CD4-positive, alpha-beta memory T cell (primary cell): Measurements from ENCODE around the gene ESCO1. TPM values are rescaled to one million over a fixed set of nuclear protein-coding genes. Genes with fewer than 3 reads are reported as not detected.
"Not testable (repeated sequence)": the region's sequence is repeated elsewhere in the genome, so short reads cannot be mapped to it uniquely, and the experiment has no call there.

ENCODE experiments used
- CTCF ChIA-PET: fragments of 350-600 bp; sonication (Branson Sonifier 250); formaldehyde crosslinking; loops from one replicate; lab custom pipeline; 2021; ENCODE audit warnings: inconsistent platforms; ENCODE audit not compliant: partially characterized antibody; lab: Charles Lee
- POLR2A ChIA-PET: fragments of 350-600 bp; sonication (Branson Sonifier 250); formaldehyde crosslinking; loops from one replicate; lab custom pipeline; 2021; ENCODE audit not compliant: partially characterized antibody; lab: Charles Lee
- DNase-seq, 5 donors: peaks; one replicate each; pipeline versions ENCODE4 v3.0.0 to v3.0.0-alpha.2; 2020 to 2022; ENCODE audit warnings: mixed read lengths in 1 of 5
- H3K27ac ChIP-seq: one replicate; pipeline ENCODE4 v1.7.0; 2013; ENCODE audit warnings: low read depth, low read length
- H3K27me3 ChIP-seq: 2 replicates; pipeline ENCODE4 v1.7.0; 2013; ENCODE audit warnings: mild to moderate bottlenecking, low read length, moderate library complexity; ENCODE audit not compliant: insufficient read depth
- H3K36me3 ChIP-seq: 2 replicates; pipeline ENCODE4 v1.7.0; 2013; ENCODE audit warnings: mild to moderate bottlenecking, low read length, moderate library complexity; ENCODE audit not compliant: insufficient read depth
- H3K4me1 ChIP-seq: 2 replicates; pipeline ENCODE4 v1.7.0; 2013; ENCODE audit warnings: mild to moderate bottlenecking, low read length, moderate library complexity; ENCODE audit not compliant: insufficient read depth
- H3K4me3 ChIP-seq, 2 donors: one replicate each; pipeline ENCODE4 v1.7.0; 2013; ENCODE audit warnings: low read length in 2 of 2, mild to moderate bottlenecking in 1 of 2
- H3K9me3 ChIP-seq, 2 donors: one replicate each; pipeline ENCODE4 v1.7.0; 2013; ENCODE audit warnings: low read length in 2 of 2, control low read depth in 1 of 2; ENCODE audit not compliant: control insufficient read depth in 1 of 2
- H3K27ac Mint-ChIP-seq, 7 donors: one replicate each; pipeline ENCODE4 v1.8.0; 2020 to 2021; ENCODE audit warnings: mixed read lengths in 7 of 7, mild to moderate bottlenecking in 6 of 7, inconsistent platforms in 3 of 7, moderate library complexity in 3 of 7
- H3K27me3 Mint-ChIP-seq, 2 donors: one replicate each; pipeline ENCODE4 v1.8.0; 2020 to 2021; ENCODE audit warnings: mixed read lengths in 2 of 2
- H3K36me3 Mint-ChIP-seq, 2 donors: one replicate each; pipeline ENCODE4 v1.8.0; 2020 to 2021; ENCODE audit warnings: mixed read lengths in 2 of 2, inconsistent platforms in 1 of 2, mild to moderate bottlenecking in 1 of 2
- H3K4me1 Mint-ChIP-seq, 4 donors: one replicate each; pipeline ENCODE4 v1.8.0; 2020 to 2021; ENCODE audit warnings: mixed read lengths in 4 of 4, mild to moderate bottlenecking in 1 of 4
- H3K4me3 Mint-ChIP-seq, 8 donors: one replicate each; pipeline ENCODE4 v1.8.0; 2020 to 2021; ENCODE audit warnings: mixed read lengths in 8 of 8, mild to moderate bottlenecking in 7 of 8, moderate library complexity in 6 of 8, inconsistent platforms in 3 of 8
- H3K9me3 Mint-ChIP-seq, 8 donors: one replicate each; pipeline ENCODE4 v1.8.0; 2020 to 2021; ENCODE audit warnings: mixed read lengths in 8 of 8, mild to moderate bottlenecking in 5 of 8, inconsistent platforms in 3 of 8, moderate library complexity in 1 of 8
- intact Hi-C: fragments of 100-400 bp; cut with micrococcal nuclease; formaldehyde crosslinking; loops from one replicate; pipeline ENCODE4 v1.15.1; 2023
- polyA plus RNA-seq, 2 donors: library from polyadenylated mRNA; unstranded; fragments of 300-500 nt; fragmentation: Illumina TruSeq; gene quantifications; one replicate each; pipeline ENCODE4 v1.2.3, GENCODE V29; 2021
- total RNA-seq, 2 experiments: library from RNA; stranded (reverse); gene quantifications; one replicate each; pipeline ENCODE4 v1.2.3, GENCODE V29; 2021

The ESCO1 gene
- total and polyA plus RNA-seq, 4 experiments from 2014 or later = 4.6 to 38.2 (median 22.1) TPM

GRCh38 chr18:21629089-21629832, 28.8 kb upstream of the ESCO1 start:
- H3K36me3 Mint-ChIP-seq = peaks cover 21 to 45% of the 10 kb centered on the region in 2 donors
- Histone ChIP-seq H3K27me3 (no peaks in the 10 kb centered on the region), H3K9me3 (no peaks in the 10 kb centered on the region), H3K4me3 (no peak overlapping the region), H3K36me3 (peaks cover 19% of the 10 kb centered on the region), H3K27ac (no peak overlapping the region), H3K4me1 (peaks cover 16% of the 10 kb centered on the region)
- no peak for DNase-seq
- POLR2A ChIA-PET = interaction anchor here (0.9 to 1.3 kb wide), 4 partner anchors 10 to 29 kb away, joined by 3 to 6 read pairs (median 6); partner anchors contain the start of genes ESCO1 and SNRPD1
- peaks cover 9 to 19% (median 15%) of the 10 kb centered on the region in 4 donors for H3K4me1 Mint-ChIP-seq
- H3K9me3 Mint-ChIP-seq = peaks cover 0 to 1% (median 0%) of the 10 kb centered on the region in 8 donors
- intact Hi-C loops = no loop called here
- CTCF ChIA-PET = interaction anchor here (1.3 to 1.8 kb wide), 2 partner anchors 17 to 29 kb away, joined by 4 to 6 read pairs; partner anchors contain the start of genes ESCO1 and SNRPD1
- peak overlapping the region in 6 of 8 donors; percentile 14 to 50 (median 42) for H3K4me3 Mint-ChIP-seq
- peak overlapping the region; percentile 53 to 94 (median 77) for H3K27ac Mint-ChIP-seq
- no peaks in the 10 kb centered on the region for H3K27me3 Mint-ChIP-seq

- H3K27ac Mint-ChIP-seq = peak overlapping the region in 1 of 7 donors; percentile 7
- H3K9me3 Mint-ChIP-seq, H3K4me3 ChIP-seq, intact Hi-C loops, DNase-seq, H3K27ac ChIP-seq, H3K27me3 Mint-ChIP-seq, H3K4me3 Mint-ChIP-seq, H3K9me3 ChIP-seq, H3K27me3 ChIP-seq: not testable (repeated sequence)
- H3K4me1 Mint-ChIP-seq = peaks cover 13 to 22% (median 16%) of the 10 kb centered on the region in 4 donors
- peaks cover 16% of the 10 kb centered on the region for H3K4me1 ChIP-seq
- peaks cover 30 to 43% of the 10 kb centered on the region in 2 donors for H3K36me3 Mint-ChIP-seq
- ChIA-PET CTCF (interaction anchor here (1.5 kb wide), 1 partner anchor 21 kb away, joined by 6 read pairs; the partner anchor contains the start of gene ESCO1), POLR2A (interaction anchor here (0.8 kb wide), 1 partner anchor 21 kb away, joined by 4 read pairs; the partner anchor contains the start of gene ESCO1)
- H3K36me3 ChIP-seq = peaks cover 21% of the 10 kb centered on the region
Observed at GRCh38 chr18:21621640-21622039, 21.1 kb upstream of the ESCO1 start.

GRCh38 chr18:21612125-21613039, 11.9 kb upstream of the ESCO1 start, which contains the start of gene SNRPD1:
SNRPD1 (plus strand) TSS chr18:21612314; CDS start chr18:21612430, 116 bp downstream.
- H3K27ac Mint-ChIP-seq = peak within 1 kb of the TSS; percentile 97 to 100 (median 99)
- peaks cover 26 to 55% (median 37%) of the 10 kb centered on the region in 4 donors for H3K4me1 Mint-ChIP-seq
- POLR2A ChIA-PET = interaction anchor here (0.8 to 6.2 kb wide), 8 partner anchors 12 to 148 kb away, joined by 4 to 144 read pairs (median 6); partner anchors contain the start of genes ABHD3, ESCO1 and MIB1
- no peaks in the 10 kb centered on the region for H3K9me3 Mint-ChIP-seq
- peaks cover 3% of the 10 kb centered on the region for H3K36me3 ChIP-seq
- no peaks in the 10 kb centered on the region for H3K27me3 ChIP-seq
- no peaks in the 10 kb centered on the region for H3K9me3 ChIP-seq
- intact Hi-C loops = loop anchor here (1.0 kb wide), 3 partner anchors 12 to 128 kb away; partner anchors contain the start of genes ABHD3, ESCO1 and MIB1
- H3K4me3 Mint-ChIP-seq = peak within 1 kb of the TSS; percentile 97 to 100 (median 99)
- peak within 1 kb of the TSS; percentile 85 for H3K27ac ChIP-seq
- DNase-seq = peak; percentile 83 to 90 (median 86)
- H3K27me3 Mint-ChIP-seq = no peaks in the 10 kb centered on the region
- peak within 1 kb of the TSS; percentile 93 to 97 for H3K4me3 ChIP-seq
- H3K4me1 ChIP-seq = peaks cover 41% of the 10 kb centered on the region
- CTCF ChIA-PET = interaction anchor here (0.6 to 5.5 kb wide), 18 partner anchors 10 to 387 kb away, joined by 3 to 181 read pairs (median 4); partner anchors contain the start of genes ABHD3, ESCO1 and MIB1
- H3K36me3 Mint-ChIP-seq = peaks cover 17 to 24% of the 10 kb centered on the region in 2 donors

- Histone ChIP-seq H3K4me1 (peaks cover 36% of the 10 kb centered on the region), H3K4me3 (peak overlapping the region in 1 of 2 donors; percentile 97), H3K27ac (peak overlapping the region; percentile 85)
- H3K9me3 Mint-ChIP-seq, H3K9me3 ChIP-seq, H3K27me3 ChIP-seq, DNase-seq, H3K36me3 ChIP-seq, H3K27me3 Mint-ChIP-seq: not testable (repeated sequence)
- Mint-ChIP-seq H3K4me3 (peak overlapping the region; percentile 97 to 100 (median 99)), H3K4me1 (peaks cover 23 to 47% (median 32%) of the 10 kb centered on the region in 4 donors), H3K27ac (peak overlapping the region; percentile 97 to 100 (median 99)), H3K36me3 (peaks cover 12 to 18% of the 10 kb centered on the region in 2 donors)
- intact Hi-C loops = loop anchor here (1.0 kb wide), 3 partner anchors 11 to 129 kb away; partner anchors contain the start of genes ABHD3, ESCO1 and MIB1
- ChIA-PET CTCF (interaction anchor here (0.7 to 5.5 kb wide), 12 partner anchors 12 to 387 kb away, joined by 3 to 181 read pairs (median 5); partner anchors contain the start of genes ABHD3, ESCO1 and MIB1), POLR2A (interaction anchor here (0.7 to 6.2 kb wide), 10 partner anchors 11 to 149 kb away, joined by 3 to 144 read pairs (median 6); partner anchors contain the start of genes ABHD3, ESCO1 and MIB1)
Observed at GRCh38 chr18:21611401-21612124, 11.1 kb upstream of the ESCO1 start.

GRCh38 chr18:21605213-21605612, 4.7 kb upstream of the ESCO1 start:
- H3K36me3 ChIP-seq = no peaks in the 10 kb centered on the region
- intact Hi-C loops = no loop called here
- no peak overlapping the region for H3K27ac ChIP-seq
- H3K4me3 ChIP-seq = no peak overlapping the region
- H3K9me3 ChIP-seq = no peaks in the 10 kb centered on the region
- no peaks in the 10 kb centered on the region for H3K27me3 ChIP-seq
- peaks cover 6% of the 10 kb centered on the region for H3K4me1 ChIP-seq
- no peak for DNase-seq
- Mint-ChIP-seq H3K27me3 (no peaks in the 10 kb centered on the region), H3K4me1 (peaks cover 4 to 26% (median 8%) of the 10 kb centered on the region in 4 donors), H3K9me3 (peaks cover 0 to 4% (median 0%) of the 10 kb centered on the region in 8 donors), H3K36me3 (peaks cover 0 to 5% of the 10 kb centered on the region in 2 donors), H3K27ac (peak overlapping the region in 4 of 7 donors; percentile 25 to 76 (median 58)), H3K4me3 (no peak overlapping the region)
- ChIA-PET CTCF (interaction anchor here (1.1 to 2.0 kb wide), 2 partner anchors 9 to 28 kb away, joined by 3 to 5 read pairs; no protein-coding TSS in a partner anchor), POLR2A (no interaction called here)

GRCh38 chr18:21604671-21605070, 4.2 kb upstream of the ESCO1 start:
- H3K4me3 ChIP-seq = no peak overlapping the region
- ChIA-PET POLR2A (no interaction called here), CTCF (interaction anchor here (2.0 kb wide), 1 partner anchor 8 kb away, joined by 5 read pairs; no protein-coding TSS in a partner anchor)
- no peaks in the 10 kb centered on the region for H3K27me3 ChIP-seq
- Mint-ChIP-seq H3K27ac (peak overlapping the region in 5 of 7 donors; percentile 25 to 76 (median 60)), H3K36me3 (peaks cover 0 to 6% of the 10 kb centered on the region in 2 donors), H3K4me3 (no peak overlapping the region), H3K4me1 (peaks cover 6 to 31% (median 8%) of the 10 kb centered on the region in 4 donors), H3K27me3 (no peaks in the 10 kb centered on the region), H3K9me3 (peaks cover 0 to 4% (median 0%) of the 10 kb centered on the region in 8 donors)
- no peaks in the 10 kb centered on the region for H3K36me3 ChIP-seq
- no peaks in the 10 kb centered on the region for H3K9me3 ChIP-seq
- DNase-seq = no peak
- intact Hi-C loops = no loop called here
- H3K4me1 ChIP-seq = peaks cover 6% of the 10 kb centered on the region
- no peak overlapping the region for H3K27ac ChIP-seq
